GM18499 (cell line): ENCODE measurements around the gene AK1.
"Not testable (repeated sequence)": the region's sequence is repeated elsewhere in the genome, so short reads cannot be mapped to it uniquely, and the experiment has no call there.

Source experiments
- ATAC-seq: cut with Tn5 transposase; IDR thresholded peaks from one replicate; pipeline ENCODE4 v1.9.1; 2021; ENCODE audit warnings: moderate number of reproducible peaks; ENCODE audit not compliant: insufficient read depth, unreplicated experiment

Gene AK1

GRCh38 chr9:127853312-127854183 is 23.9 kb downstream of the AK1 start:
- ATAC-seq = no peak

DNA sequence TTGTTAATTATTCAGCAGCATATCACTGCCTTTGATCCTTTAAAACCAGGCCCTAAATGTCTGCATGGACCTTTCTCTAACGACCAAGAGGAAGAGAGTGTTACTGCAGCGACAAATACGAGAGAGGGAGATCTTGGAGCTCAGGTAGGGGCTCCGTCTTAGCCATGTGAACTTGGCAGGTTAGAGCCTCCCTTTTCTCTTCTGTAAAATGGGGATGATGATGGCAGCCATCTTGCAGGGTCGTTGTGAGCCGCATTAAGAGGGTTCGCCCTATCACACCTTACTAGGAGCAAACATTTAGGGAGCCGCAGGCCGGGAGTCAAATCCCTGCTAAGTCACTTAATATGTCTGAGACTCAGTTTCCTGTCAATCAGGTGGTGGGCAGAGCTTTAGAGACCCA is 24.6 kb downstream of the AK1 start:
- no peak for ATAC-seq

DNA sequence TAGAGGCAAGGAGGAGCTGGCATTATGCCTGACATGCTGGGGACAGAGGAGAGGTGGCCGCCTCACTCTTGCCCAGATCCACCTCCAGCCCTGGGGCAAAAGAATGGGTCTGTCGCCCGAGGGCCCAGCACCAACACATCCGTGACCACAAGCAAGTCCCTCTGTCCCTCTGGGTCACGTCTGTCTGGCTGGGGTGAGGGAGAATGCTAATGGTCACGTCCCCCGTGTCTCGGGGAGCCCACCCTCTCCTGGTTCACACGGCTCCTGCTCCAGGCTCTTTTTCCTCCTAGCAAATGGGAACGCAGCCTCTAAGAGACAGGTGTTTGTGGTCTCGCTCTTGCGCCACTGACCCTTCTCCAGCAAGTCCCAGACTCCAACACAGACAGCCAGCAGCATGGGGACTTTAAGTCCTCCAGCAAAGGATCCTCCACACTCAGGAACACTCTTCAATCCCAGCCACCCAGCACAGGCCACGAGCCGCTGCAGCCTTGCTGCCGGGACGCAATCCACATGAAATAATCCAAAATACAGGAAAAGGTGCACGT is 27.1 kb downstream of the AK1 start:
- ATAC-seq = no peak

DNA sequence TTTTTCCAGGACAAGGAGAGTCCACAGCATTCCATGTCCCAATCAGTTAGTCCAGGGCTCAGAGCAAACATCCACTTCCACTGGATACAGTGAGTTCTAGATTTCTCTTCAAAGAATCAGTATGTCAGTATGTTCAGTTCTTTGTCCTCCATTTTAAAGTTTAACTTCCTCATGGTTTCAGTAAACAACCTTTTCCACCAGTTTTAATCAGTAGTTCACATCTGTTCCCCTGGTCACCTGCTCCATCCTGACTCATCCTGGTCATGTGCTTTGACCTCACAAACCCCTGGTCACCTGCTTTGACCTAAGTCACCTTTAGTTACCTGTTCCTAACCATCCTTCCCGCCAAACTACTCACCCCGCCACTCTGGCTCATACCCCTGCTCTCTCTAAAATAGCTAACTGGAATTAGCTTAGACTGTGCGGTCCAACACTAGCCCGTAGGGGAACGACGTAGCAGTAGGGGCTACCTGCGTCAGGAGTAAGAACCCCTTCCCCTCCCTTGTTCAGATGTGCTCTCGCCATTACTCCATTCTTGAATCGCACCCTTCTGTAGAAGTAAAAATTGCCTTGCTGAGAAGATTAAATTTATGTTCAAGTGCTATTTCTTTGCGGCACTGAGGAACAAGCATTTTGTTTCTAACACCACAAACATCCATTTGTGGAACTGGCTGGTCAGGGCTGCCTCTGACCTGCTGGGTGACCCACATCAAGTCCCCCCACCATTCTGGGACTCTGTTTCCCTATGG is 28.5 kb downstream of the AK1 start:
- no peak for ATAC-seq

DNA sequence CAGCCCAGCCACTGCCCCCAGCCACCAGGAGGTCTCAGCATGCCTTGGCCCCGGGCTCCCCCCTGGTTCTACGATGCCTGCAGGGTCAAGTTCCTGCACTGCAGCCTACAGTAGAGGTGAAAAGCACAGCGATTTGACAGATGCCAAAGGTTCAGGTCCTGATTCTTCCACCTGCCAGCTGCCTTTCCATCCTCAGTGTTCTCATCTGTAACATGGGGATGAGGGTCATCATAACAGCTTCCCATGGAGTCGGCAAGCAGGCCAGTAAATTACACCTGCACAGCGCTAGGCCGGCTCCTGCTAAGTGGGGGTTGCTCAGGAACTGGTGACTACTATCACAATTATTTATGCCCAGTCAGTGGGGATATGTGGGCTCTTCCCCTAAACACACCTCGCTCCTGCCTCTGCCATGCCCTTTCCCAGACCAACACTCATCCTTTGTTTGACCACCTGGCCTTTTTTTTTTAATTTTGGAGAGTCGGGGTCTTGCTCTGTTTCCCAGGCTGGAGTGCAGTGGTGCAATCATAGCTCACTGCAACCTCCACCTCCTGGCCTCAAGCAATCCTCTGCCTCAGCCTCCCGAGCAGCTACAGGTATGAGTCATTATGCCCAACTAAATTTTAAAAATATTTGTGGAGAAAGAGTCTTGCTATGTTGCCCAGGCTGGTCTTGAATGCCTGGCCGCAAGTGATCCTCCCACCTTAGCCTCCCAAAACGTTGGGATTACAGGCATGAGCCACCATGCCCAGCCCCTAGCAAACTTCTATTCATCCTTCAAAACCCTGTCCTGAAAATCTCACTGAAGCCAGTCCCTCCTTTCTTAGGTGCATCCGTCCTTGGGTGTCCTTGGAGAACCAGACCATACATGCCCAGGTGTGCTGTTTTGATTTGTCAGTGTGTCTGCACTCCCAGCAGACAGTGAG is 29.4 kb downstream of the AK1 start:
- ATAC-seq = no peak

GRCh38 chr9:127847178-127847510 is 30.3 kb downstream of the AK1 start:
- no peak for ATAC-seq

- no peak for ATAC-seq
Observed at GRCh38 chr9:127846443-127847177, 30.9 kb downstream of the AK1 start.

DNA sequence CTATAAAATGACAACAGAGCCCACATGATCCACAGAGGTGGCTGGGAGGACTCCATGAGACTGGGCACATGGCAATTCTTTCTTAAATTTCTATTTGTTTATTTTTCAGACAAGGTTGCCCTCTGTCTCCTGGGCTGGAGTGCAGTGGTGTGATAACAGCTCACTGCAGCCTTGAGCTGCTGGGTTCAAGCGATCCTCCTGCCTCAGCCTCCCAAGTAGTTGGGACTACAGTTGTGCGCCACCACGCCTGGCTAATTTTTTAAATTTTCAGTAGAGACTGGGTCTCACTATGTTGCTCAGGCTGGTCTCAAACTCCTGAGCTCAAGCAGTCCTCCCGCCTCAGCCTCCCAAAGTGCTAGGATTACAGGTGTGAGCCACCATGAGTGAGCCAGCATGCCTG is 31.9 kb downstream of the AK1 start:
- not testable (repeated sequence) for ATAC-seq

GRCh38 chr9:127844821-127845359 is 32.6 kb downstream of the AK1 start:
- ATAC-seq = no peak

DNA sequence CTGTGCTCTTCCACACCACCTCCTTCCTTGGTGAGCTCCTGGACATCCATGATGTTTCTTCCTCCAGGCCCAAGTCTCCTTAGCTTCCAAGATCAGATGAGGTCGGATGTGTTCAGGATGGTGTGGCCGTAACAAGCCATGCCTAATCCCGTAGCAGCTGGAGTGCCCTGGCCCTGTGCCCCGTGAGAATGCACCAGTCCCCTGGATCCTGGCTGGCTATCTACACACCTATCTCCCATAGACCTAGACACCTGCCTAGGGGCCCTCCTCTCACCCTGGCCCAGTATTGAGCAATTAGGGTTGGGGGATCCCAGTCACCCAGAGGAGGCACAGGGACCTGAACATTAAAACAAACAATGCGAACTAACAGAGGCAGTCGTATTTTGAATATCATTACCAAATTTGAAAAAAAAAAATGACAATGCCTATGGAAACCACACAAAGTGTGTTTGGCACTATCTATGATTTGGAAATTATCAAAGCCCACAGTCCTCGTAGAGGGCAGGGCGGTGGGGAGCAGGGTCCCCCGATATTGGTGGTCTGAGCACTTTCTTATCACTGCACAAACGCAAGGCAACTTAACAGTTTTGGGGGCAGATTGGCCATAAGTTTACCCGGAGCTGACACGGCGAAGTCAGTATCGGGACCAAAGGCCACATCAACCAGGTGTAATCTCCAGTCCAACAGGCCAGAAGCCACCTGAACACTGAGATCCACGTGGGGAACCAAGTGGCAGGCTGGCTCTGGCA is 36.2 kb downstream of the AK1 start:
- ATAC-seq = no peak

DNA sequence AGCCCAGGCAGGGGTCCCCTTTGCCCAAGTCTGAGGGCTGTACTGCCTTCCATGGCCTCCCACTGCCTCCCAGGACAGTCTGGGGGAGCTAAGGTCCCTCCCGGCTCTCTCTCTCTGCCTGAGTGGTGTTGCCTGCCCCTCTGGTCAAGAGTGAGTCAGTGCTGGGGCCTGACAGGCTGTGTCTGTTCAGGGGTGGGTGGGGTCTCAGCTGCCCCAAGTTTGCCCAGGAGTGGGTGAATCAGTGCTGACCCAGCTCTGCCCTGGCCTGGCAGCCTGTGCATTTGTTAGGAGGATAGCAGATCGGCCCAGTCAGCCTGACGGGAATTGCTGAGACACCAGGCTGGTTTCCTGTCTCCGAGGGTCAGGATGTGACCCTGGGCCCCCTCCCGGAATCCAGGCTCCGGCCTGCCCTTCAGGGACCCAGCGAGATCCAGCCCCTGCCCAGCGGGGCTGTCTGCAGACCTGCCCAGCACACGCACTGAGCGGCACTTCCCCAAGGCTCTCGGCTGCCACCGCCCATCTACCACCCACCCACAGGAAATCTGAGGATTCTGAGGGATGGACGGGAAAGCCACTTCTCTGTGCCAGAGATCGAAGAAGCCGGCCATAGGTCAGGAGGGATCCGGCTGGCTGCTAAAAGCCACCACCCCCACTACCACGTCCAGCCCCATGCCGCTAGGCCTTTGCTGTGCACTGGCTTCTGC is 38.9 kb downstream of the AK1 start:
- ATAC-seq = no peak

DNA sequence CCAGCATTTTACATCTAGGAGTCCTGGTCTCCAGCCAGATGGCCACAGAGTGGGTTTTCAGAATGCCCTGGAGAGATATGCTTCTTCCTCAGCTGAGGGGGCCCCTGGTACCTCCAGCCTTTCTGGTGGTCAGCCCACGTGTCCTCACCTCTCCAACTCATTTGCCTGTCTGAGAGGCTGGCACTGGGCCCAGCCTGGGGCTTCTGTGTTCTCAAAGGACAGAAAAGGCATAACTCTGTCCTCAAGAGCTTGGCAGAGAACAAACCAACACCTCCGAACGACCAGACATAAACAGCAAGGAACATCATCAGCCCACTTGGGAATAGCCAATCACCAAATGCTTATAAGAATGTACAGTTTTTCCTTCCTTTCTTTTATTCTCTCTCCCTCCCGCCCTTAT is 40.1 kb downstream of the AK1 start:
- ATAC-seq = no peak

DNA sequence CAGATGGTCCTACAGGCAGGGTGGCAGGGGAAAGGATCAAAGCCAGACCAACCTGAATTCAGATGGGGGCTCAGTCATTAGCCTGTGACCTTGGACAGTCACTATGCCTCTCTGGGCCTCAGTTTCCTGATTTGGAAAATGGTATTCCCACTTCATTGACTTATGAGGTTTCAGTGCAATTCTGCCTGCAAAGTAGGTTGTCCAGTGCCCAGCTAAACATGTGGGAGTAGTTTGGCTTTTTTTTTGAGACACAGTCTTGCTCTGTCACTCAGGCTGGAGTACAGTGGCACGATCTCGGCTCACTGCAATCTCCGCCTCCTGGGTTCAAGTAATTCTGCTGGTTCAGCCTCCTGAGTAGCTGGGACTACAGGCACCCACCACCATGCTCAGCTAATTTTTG is 40.9 kb downstream of the AK1 start:
- ATAC-seq = not testable (repeated sequence)

DNA sequence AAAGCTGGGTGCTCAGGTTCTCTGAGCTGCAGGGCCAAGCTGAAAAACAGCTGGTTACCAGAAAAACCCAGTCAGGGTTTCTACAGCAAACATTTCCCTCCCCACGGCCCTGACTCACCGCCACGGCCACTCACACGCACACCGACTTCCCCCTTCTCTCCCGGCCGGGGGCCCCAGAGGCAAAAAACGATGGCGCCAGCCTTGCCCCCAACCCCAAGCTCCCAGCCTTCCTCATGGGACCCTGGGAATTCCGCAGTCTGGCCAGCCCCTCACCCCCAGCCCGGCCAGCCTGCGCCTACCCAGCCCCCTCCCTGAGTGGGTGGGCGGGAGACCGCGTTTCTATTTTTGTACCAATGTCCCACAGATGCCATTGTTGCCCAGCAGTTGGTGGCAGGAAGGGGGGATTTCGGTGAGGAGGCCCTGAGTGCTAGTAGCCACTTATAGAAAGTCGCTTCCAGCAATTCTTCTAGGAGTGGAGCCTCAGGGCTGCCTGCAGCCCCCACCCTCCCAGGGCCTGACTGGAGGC is 41.4 kb downstream of the AK1 start:
- ATAC-seq = no peak

GRCh38 chr9:127833555-127833954 is 43.9 kb downstream of the AK1 start:
- ATAC-seq = no peak

DNA sequence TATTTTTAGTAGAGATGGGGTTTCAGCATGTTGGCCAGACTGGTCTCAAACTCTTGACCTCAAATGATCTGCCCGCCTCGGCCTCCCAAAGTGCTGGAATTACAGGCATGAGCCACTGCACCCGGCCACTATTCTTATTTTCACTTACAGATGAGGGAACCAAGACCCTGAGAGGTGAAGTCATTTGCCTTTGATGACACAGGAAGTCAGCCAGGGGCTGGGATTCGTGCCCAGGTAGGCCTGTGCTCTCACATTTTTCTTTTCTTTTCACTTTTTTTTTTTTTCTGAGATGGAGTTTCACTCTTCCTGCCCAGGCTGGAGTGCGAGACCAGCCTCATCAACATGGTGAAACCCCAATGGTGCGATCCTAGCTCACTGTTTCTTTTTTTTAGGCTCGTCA is 45.2 kb downstream of the AK1 start:
- no peak for ATAC-seq

GRCh38 chr9:127829205-127829906 is 48.1 kb downstream of the AK1 start:
- no peak for ATAC-seq
